Stimulated activated CD4-positive, alpha-beta T cell treated with anti-CD3 and anti-CD28 coated beads, Interleukin-4, amount 100 ng/mL, for 48 hours (primary cell): ENCODE measurements around the gene NIN.
"Not testable (repeated sequence)": the region's sequence is repeated elsewhere in the genome, so short reads cannot be mapped to it uniquely, and the experiment has no call there.

Source experiments
- DNase-seq, 2 donors: peaks; one replicate each; pipeline ENCODE4 v3.0.0-alpha.2; 2020; ENCODE audit warnings: low read depth in 2 of 2

NIN gene

GRCh38 chr14:50820786-50821509 is 10.0 kb downstream of the NIN start:
- DNase-seq: no peak

- not testable (repeated sequence) for DNase-seq
These were observed 11.7 kb downstream of the NIN start for GRCh38 chr14:50819303-50819702.

GRCh38 chr14:50816395-50817047 is 14.4 kb downstream of the NIN start:
- no peak for DNase-seq

GRCh38 chr14:50815526-50815925 is 15.4 kb downstream of the NIN start:
- not testable (repeated sequence) for DNase-seq

- not testable (repeated sequence) for DNase-seq
These were observed 15.9 kb downstream of the NIN start for GRCh38 chr14:50815058-50815457.

DNA sequence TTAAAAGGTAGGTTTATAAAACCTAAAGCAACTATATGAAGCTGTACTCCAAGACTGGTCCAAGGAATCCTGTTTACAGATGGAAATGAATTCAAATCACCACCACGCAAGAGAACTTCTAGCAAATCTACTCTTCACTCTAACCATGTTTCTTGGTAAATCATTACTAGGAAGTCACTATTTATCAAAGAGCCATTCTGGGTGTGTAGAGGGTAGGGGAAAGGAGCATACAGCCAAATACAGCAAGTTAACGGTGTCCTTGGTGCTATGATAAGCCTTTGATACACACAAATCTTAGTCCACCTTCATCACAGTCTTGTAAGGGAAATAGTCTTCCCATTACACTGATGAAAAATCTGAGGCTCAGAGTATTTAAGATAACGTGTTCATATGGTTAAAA is 16.8 kb downstream of the NIN start:
- DNase-seq: no peak

GRCh38 chr14:50813544-50813863 is 17.5 kb downstream of the NIN start:
- no peak for DNase-seq

DNA sequence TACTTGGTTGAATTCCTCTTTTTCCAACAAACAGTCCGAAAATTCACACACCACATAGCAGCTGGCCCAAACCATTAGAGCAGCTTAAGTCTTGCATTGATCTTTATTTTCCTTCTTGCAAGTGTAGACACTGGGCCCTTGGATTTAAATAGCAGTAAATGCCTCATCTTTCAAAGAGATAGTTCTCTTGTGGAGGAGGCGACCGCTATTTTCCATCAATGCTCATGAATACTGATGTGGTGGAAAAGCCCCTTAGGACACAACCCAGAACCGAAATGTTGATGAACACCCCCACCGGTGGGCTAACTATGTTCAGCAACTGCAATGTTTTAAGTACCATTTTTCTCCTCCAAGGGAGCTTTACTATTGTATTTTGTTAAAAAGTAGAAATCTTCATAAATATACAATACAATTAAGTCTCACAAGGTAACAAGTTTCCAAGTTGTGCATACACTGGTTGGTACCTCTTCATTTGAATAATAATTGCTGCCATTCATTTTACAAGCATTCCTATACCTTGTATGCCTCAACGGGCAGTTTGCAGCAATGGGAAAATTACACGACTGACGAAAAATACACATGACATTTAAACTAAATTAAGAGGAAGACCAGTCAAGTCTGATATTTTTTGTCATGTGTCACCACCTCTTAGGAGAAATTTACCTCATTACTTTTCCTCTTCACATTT is 18.0 kb downstream of the NIN start:
- DNase-seq: no peak

DNA sequence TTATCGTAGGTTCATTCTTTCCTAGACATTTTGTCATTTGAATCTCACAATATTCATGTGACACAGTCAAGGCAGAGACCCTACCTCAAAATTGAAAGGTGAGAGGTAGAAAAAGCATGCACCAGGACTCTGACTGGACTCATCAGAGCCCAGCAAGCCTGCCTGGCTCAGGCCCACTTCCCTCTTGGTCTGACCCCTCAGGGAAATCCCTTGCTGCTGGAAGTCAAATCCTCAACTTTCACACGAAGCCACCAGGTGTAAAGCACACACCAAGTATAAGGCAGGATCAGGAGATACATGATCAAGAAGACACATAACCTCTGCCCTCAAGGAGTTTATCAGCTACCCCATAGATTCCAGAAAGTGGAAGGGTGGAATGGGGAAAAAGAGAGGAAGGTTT is 18.8 kb downstream of the NIN start:
- DNase-seq: no peak

DNA sequence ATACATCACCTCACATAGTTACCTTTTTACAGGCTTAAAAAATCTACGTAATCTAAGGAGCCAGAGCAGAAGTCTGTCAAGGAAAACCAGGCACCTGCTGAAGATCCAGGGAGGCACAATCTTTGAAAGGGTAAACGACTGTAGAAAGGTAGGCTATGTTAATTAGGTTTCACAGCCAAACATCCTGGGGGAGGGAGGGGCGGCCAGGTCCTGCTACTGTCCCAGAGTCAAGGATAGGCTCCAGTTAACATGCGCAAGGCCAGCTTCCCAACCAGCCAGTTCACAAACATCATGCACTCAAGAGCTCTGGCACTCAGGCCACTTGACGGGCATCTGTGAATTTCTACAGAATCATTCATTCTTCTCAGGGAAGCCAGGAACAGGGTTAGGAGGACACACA is 22.9 kb downstream of the NIN start:
- no peak for DNase-seq

- DNase-seq: no peak
These were observed 24.6 kb downstream of the NIN start for GRCh38 chr14:50806241-50806933.

- no peak for DNase-seq
These were observed 25.6 kb downstream of the NIN start for GRCh38 chr14:50805396-50805795.

GRCh38 chr14:50804181-50804721 is 26.7 kb downstream of the NIN start:
- DNase-seq: no peak

DNA sequence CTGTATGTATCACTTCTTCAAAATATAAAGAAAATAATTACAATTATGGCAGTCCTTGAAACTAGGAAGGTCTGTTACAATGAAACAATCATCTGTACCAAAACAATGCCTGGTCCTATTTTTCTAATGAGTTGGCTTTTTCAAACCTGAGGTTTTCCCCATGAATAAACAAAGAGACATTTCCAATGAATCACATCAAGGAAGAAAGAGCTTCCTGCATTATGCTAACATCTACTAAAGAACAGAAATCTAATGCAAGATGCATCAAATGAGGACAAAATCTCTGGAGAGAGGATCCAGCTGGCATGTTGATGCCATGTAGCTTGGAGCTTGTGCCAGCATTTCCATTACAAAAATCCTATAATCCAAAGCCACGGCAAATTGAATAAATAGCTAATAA is 29.3 kb downstream of the NIN start:
- no peak for DNase-seq

DNA sequence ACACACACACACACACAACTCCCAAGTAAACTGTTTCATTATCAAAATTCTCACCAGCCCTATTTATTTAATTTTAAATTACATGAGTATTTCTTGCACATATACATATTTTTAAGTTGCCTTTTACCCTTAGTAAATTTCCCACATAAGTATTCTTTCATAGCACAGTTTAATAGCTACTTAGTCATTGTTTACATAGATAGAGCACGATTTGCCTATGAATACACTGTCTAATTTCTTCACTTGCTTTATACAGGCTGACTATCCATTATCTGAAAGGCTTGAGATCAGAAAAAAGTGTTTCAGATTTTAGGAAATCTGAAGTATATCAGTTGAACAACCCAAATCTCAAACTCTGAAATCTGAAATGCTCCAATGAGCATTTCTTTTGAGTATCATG is 30.9 kb downstream of the NIN start:
- no peak for DNase-seq

GRCh38 chr14:50798048-50798421 is 32.9 kb downstream of the NIN start:
- DNase-seq: no peak

DNA sequence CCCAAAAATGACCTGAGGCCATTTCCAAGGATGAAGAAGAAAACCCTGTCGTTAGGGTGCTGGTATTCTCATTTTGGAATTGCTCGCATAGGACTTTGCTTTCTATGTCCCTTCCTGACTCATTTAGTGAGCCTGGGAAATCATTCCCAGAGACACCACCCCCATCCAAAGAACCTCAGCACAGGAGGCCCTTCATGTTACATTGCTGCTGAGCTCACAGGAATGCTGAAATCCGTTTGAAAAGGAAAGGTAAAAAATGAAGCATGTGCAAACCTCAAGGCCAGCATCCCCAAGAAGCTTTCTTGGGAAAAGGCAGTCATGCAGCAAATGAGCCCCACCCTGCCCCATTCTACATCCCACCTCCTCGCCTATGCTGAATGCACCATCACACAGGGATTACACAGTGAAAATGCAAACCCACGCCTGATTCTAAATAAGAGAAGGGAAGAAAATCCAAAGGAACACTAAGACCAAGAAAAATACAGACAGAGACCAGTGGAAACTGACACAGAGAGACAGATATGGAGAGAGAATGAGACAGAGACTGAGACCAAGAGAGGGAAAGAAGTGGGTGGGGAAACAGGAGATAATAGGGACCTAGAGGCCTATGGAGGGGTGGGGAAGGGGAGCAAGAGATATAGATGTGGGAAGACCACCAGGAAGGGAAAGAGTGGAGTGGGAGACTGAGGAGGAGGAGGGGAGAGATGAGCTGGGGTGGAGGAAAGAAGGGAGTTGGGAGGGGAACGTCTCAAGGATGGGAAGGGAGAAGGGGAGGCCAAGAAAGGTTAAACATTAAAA is 33.5 kb downstream of the NIN start:
- DNase-seq: no peak

DNA sequence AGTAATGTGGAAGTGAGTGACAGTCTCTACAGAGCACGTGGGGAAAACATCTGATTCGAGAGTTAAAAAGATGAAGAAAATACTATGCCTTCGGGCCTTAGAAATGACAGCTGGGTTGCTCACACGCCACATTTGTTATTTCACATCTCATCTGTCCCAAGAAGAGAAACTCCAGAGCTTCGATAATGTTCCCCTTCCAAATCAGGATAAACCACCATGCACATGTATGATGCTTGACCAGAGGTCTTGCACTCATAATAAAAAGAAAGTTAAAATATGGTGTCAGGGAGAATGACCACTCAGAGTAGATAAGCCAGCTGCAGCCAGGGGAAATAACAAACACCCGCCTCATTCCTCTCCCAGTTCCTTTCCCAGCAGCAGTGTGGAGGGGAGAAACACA is 34.6 kb downstream of the NIN start:
- DNase-seq: no peak

- no peak for DNase-seq
These were observed 35.1 kb downstream of the NIN start for GRCh38 chr14:50795909-50796308.

DNA sequence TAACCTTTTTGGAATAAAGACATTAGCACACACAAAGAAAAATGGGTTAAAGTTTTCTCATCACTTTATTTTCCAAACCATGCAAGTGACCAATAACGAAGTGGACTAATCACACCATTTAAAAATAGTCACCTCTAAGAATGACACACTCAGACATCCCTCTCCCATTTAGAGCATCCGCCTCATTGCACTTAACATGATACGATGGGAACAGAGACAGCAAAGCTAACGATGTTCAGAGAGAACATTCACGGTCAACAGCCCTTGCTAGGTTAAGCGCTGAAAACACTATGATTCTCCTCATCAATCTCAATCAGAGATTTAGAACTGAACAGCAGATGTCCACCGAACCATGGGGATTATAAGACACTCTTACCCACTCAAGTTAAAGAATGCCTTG is 35.8 kb downstream of the NIN start:
- no peak for DNase-seq

- DNase-seq: no peak
These were observed 36.8 kb downstream of the NIN start for GRCh38 chr14:50794068-50794645.
